Natural killer cell (primary cell): ENCODE data around the gene WIPF3. TPM values are rescaled to one million over a fixed set of nuclear protein-coding genes. Genes with fewer than 3 reads are reported as not detected.

Source experiments
- ATAC-seq, 3 donors: fragments of 150-1000 bp in 2 of 3; fragments of 200-7000 bp in 1 of 3; cut with Tn5 transposase; 1 replicate in 1 of 3; 2 replicates in 2 of 3; pipeline ENCODE4 v1.10.0; 2021; ENCODE audit warnings: mild to moderate bottlenecking in 2 of 3, moderate library complexity in 2 of 3
- DNase-seq, 2 donors: peaks; one replicate each; pipeline versions ENCODE4 v3.0.0 to v3.0.0-alpha.2; 2013 to 2021; ENCODE audit warnings: mixed read lengths in 1 of 2
- H3K27ac ChIP-seq: one replicate; pipeline ENCODE4 v1.5.1; 2013; ENCODE audit warnings: mild to moderate bottlenecking, low read length
- H3K27me3 ChIP-seq: one replicate; pipeline ENCODE4 v1.6.1; 2013; ENCODE audit warnings: low read length; ENCODE audit not compliant: control insufficient read depth, insufficient read depth
- H3K36me3 ChIP-seq: one replicate; pipeline ENCODE4 v1.6.1; 2013; ENCODE audit warnings: low read length; ENCODE audit not compliant: control insufficient read depth, insufficient read depth
- H3K4me1 ChIP-seq: one replicate; pipeline ENCODE4 v1.6.1; 2013; ENCODE audit warnings: low read length; ENCODE audit not compliant: control insufficient read depth, insufficient read depth
- H3K4me3 ChIP-seq: one replicate; pipeline ENCODE4 v1.5.1; 2013; ENCODE audit warnings: low read length
- H3K9me3 ChIP-seq: one replicate; pipeline ENCODE4 v1.6.1; 2013; ENCODE audit warnings: low read length; ENCODE audit not compliant: control insufficient read depth, insufficient read depth
- H3K27ac Mint-ChIP-seq, 2 donors: one replicate each; pipeline ENCODE4 v1.8.0; 2022; ENCODE audit warnings: mild to moderate bottlenecking in 2 of 2, mixed read lengths in 2 of 2, moderate library complexity in 1 of 2
- H3K27me3 Mint-ChIP-seq, 2 donors: one replicate each; pipeline ENCODE4 v1.8.0; 2022; ENCODE audit warnings: low read depth in 2 of 2, mixed read lengths in 2 of 2
- H3K36me3 Mint-ChIP-seq: one replicate; pipeline ENCODE4 v1.8.0; 2022; ENCODE audit warnings: mixed read lengths
- H3K4me1 Mint-ChIP-seq, 2 donors: one replicate each; pipeline ENCODE4 v1.8.0; 2022; ENCODE audit warnings: mixed read lengths in 2 of 2
- H3K4me3 Mint-ChIP-seq: one replicate; pipeline ENCODE4 v1.8.0; 2022; ENCODE audit warnings: mild to moderate bottlenecking, moderate library complexity, mixed read lengths
- H3K9me3 Mint-ChIP-seq, 2 donors: one replicate each; pipeline ENCODE4 v1.8.0; 2022; ENCODE audit warnings: mixed read lengths in 2 of 2
- CTCF ChIP-seq: fragments of 200-600 bp; IDR thresholded peaks from one replicate; pipeline ENCODE4 v1.8.0; 2022; ENCODE audit warnings: antibody characterized with exemption
- WGBS: methylation state at CpG from one replicate; pipeline ENCODE4 v1.1.7; 2013; ENCODE audit warnings: missing lambda C conversion rate; ENCODE audit not compliant: insufficient coverage; 5-methylcytosine and 5-hydroxymethylcytosine counted together
- intact Hi-C: fragments of 100-400 bp; cut with micrococcal nuclease; formaldehyde crosslinking; loops from one replicate; pipeline ENCODE4 v1.14.2; 2022
- total RNA-seq, 4 donors: library from RNA; stranded (reverse); fragments of 120-200 nt in 1 of 4; gene quantifications; one replicate each; pipeline versions ENCODE4 v1.2.3 to v1.2.4, GENCODE V29; 2013 to 2022

WIPF3 gene
- total RNA-seq, 3 donors from 2014 or later (not counting 1 experiment from before 2014, with no cell fraction given), result not detected

GRCh38 chr7:29883462-29884398, 77.4 kb downstream of the WIPF3 start:
- Histone ChIP-seq H3K4me1 (peaks cover 5% of the 10 kb centered on the region), H3K4me3 (no peak overlapping the region), H3K36me3 (no peaks in the 10 kb centered on the region), H3K27ac (no peak overlapping the region), H3K9me3 (no peaks in the 10 kb centered on the region), H3K27me3 (peaks cover 2% of the 10 kb centered on the region)
- DNase-seq (no peak), ATAC-seq (peak in 1 of 3 donors; percentile 17)
- H3K4me1 Mint-ChIP-seq, result peaks cover 0 to 12% of the 10 kb centered on the region in 2 donors
- H3K27me3 Mint-ChIP-seq, result peaks cover 16 to 17% of the 10 kb centered on the region in 2 donors
- no peak overlapping the region for H3K27ac Mint-ChIP-seq
- no peak for TF ChIP-seq CTCF
- no peaks in the 10 kb centered on the region for H3K9me3 Mint-ChIP-seq
- 35% methylated on average over 38 of the region's 46 CpGs for WGBS
- no peaks in the 10 kb centered on the region for H3K36me3 Mint-ChIP-seq
- H3K4me3 Mint-ChIP-seq, result peak overlapping the region; percentile 58
- intact Hi-C loops, result no loop called here

- H3K27me3 ChIP-seq, result peaks cover 2% of the 10 kb centered on the region
- H3K27me3 Mint-ChIP-seq, result peaks cover 16 to 17% of the 10 kb centered on the region in 2 donors
- H3K9me3 ChIP-seq, result no peaks in the 10 kb centered on the region
- intact Hi-C loops, result no loop called here
- no peaks in the 10 kb centered on the region for H3K36me3 ChIP-seq
- no peak overlapping the region for H3K27ac Mint-ChIP-seq
- no peak overlapping the region for H3K27ac ChIP-seq
- H3K9me3 Mint-ChIP-seq, result no peaks in the 10 kb centered on the region
- peaks cover 0 to 12% of the 10 kb centered on the region in 2 donors for H3K4me1 Mint-ChIP-seq
- no peaks in the 10 kb centered on the region for H3K36me3 Mint-ChIP-seq
- peak overlapping the region; percentile 31 for H3K4me3 Mint-ChIP-seq
- no peak for ATAC-seq
- no peak for TF ChIP-seq CTCF
- DNase-seq, result peak in 1 of 2 donors; percentile 22
- WGBS, result 58% methylated on average over 27 of the region's 28 CpGs
- peaks cover 5% of the 10 kb centered on the region for H3K4me1 ChIP-seq
- no peak overlapping the region for H3K4me3 ChIP-seq
These were observed 78.3 kb downstream of the WIPF3 start for GRCh38 chr7:29884399-29885272.

DNA sequence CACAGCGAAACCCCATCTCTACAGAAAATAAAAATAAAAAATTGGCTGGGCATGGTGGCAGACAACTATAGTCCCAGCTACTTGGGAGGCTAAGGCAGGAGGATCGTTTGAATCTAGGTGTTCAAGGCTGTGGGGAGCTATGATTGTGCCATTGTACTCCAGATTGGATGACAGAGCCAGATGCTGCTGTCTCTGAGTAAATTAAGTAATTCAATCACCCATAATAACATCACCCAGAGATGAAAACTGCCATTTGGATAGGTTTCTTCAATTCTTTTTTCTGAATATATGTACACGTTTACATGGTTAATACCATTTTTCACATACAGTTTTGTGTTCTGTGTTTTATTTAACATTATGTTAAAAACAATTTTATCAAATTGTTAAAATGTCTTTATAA, 79.3 kb downstream of the WIPF3 start:
- Mint-ChIP-seq H3K9me3 (no peaks in the 10 kb centered on the region), H3K27ac (no peak overlapping the region), H3K36me3 (no peaks in the 10 kb centered on the region), H3K4me1 (peaks cover 0 to 12% of the 10 kb centered on the region in 2 donors), H3K27me3 (peaks cover 16 to 17% of the 10 kb centered on the region in 2 donors), H3K4me3 (no peak overlapping the region)
- ATAC-seq (no peak), DNase-seq (no peak)
- H3K4me1 ChIP-seq, result peaks cover 5% of the 10 kb centered on the region
- H3K9me3 ChIP-seq, result no peaks in the 10 kb centered on the region
- no peaks in the 10 kb centered on the region for H3K36me3 ChIP-seq
- H3K4me3 ChIP-seq, result no peak overlapping the region
- WGBS, result 94% methylated on average over 1 of the region's 3 CpGs
- no peak overlapping the region for H3K27ac ChIP-seq
- no peak for TF ChIP-seq CTCF
- peaks cover 2% of the 10 kb centered on the region for H3K27me3 ChIP-seq
- intact Hi-C loops, result no loop called here
